Cardiac muscle cell (in vitro differentiated cells and primary cell): ENCODE measurements around the gene ALK. TPM values are rescaled to one million over a fixed set of nuclear protein-coding genes. Genes with fewer than 3 reads are reported as not detected.
A peak's percentile ranks its signal among the peaks of the same experiment; 100 is the strongest.

Experiments used
- DNase-seq, 2 donors: peaks; one replicate each; pipeline versions ENCODE4 v3.0.0 to v3.0.0-alpha.2; 2010 to 2017; ENCODE audit warnings: low read depth in 1 of 2, low spot score in 1 of 2
- H3K27ac ChIP-seq: fragments of 200-600 bp; sonication (generic); 2 replicates; pipeline ENCODE4 v1.5.1; 2016
- H3K27me3 ChIP-seq: fragments of 200-600 bp; sonication (generic); 2 replicates; pipeline ENCODE4 v1.6.0; 2016; ENCODE audit warnings: control low read depth
- H3K36me3 ChIP-seq: fragments of 200-600 bp; sonication (generic); 2 replicates; pipeline ENCODE4 v1.5.1; 2016; ENCODE audit warnings: control low read depth
- H3K4me1 ChIP-seq: fragments of 200-600 bp; sonication (generic); 2 replicates; pipeline ENCODE4 v1.8.1; 2017; ENCODE audit warnings: low read depth, mild to moderate bottlenecking, mixed run types
- H3K4me3 ChIP-seq: fragments of 200-600 bp; sonication (generic); 2 replicates; pipeline ENCODE4 v1.5.1; 2016; ENCODE audit warnings: mild to moderate bottlenecking
- H3K9me3 ChIP-seq: fragments of 200-600 bp; sonication (generic); 2 replicates; pipeline ENCODE4 v1.5.1; 2017; ENCODE audit warnings: low read depth, mild to moderate bottlenecking, control low read depth
- polyA plus RNA-seq: library from polyadenylated mRNA; unstranded; fragments of >200 nt; fragmentation: Nextera tagmentation; extraction: Ambion mirVana; gene quantifications from 2 replicates; pipeline ENCODE4 v1.2.1, GENCODE V29; 2016
- total RNA-seq: library from RNA; depleted of rRNA; stranded (reverse); fragments of >200 nt; gene quantifications from 2 replicates; pipeline ENCODE4 v1.2.3, GENCODE V29; 2016
- TF ChIP-seq, protein P1 (sequence below): IDR thresholded peaks from 2 replicates; pipeline ENCODE4 v1.5.1; 2012; ENCODE audit warnings: low read depth, mild to moderate bottlenecking, low read length

Gene ALK
- total and polyA plus RNA-seq, 2 experiments from 2014 or later, result 1.8 to 4.3 TPM

DNA sequence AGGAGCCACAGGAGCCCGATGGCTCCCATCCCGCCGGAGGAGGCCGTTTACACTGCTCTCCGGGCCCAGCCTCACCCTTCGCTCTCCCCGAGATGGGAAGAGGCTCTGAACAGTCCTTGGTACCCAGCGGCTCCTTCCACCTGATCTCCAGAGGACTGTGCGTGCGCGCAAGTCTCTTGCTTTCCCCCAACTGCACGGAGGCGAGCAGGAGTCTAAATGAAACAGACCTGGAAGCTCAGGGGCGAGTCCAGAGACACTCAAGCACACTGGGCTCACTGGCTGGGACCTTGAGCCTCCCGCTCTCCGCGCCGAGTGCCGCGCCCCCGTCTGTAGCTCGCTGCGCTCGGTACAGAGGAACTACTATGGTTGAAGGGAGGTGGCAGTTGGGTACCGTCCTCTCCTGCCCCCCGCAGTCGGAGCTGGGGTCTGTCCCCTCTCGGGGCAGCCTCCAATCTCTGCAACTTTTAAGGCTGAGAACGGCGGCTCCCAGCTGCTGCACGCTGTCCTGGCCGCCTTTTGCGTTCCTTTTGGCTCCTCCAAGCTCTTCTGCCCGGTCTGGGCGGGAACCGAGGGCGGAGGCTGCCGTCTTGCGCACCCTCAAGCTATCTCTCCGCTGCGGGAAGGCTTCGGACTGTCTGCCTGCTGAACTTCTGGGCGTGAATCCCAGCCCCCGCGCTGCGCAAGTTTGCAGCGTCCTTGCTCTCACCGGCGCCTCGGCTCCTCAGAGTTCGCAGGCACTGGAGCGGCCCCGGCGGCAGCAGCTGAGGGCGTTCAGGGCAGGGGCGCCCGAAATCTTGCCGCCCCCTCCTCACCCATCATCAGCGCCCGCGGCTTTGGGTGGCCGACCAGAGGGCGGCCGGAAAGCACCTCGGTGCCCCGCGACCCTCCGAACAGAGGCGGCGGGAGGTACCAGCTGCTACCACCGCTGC is 491 bp downstream of the ALK start:
- Histone ChIP-seq H3K4me3 (peak overlapping the region; percentile 32), H3K4me1 (peaks cover 12% of the 10 kb centered on the region), H3K27me3 (peaks cover 55% of the 10 kb centered on the region), H3K9me3 (no peaks in the 10 kb centered on the region), H3K27ac (no peak overlapping the region), H3K36me3 (no peaks in the 10 kb centered on the region)
- TF ChIP-seq, protein P1, sequence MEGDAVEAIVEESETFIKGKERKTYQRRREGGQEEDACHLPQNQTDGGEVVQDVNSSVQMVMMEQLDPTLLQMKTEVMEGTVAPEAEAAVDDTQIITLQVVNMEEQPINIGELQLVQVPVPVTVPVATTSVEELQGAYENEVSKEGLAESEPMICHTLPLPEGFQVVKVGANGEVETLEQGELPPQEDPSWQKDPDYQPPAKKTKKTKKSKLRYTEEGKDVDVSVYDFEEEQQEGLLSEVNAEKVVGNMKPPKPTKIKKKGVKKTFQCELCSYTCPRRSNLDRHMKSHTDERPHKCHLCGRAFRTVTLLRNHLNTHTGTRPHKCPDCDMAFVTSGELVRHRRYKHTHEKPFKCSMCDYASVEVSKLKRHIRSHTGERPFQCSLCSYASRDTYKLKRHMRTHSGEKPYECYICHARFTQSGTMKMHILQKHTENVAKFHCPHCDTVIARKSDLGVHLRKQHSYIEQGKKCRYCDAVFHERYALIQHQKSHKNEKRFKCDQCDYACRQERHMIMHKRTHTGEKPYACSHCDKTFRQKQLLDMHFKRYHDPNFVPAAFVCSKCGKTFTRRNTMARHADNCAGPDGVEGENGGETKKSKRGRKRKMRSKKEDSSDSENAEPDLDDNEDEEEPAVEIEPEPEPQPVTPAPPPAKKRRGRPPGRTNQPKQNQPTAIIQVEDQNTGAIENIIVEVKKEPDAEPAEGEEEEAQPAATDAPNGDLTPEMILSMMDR, result no peak
- DNase-seq, result peak; percentile 19 to 23

DNA sequence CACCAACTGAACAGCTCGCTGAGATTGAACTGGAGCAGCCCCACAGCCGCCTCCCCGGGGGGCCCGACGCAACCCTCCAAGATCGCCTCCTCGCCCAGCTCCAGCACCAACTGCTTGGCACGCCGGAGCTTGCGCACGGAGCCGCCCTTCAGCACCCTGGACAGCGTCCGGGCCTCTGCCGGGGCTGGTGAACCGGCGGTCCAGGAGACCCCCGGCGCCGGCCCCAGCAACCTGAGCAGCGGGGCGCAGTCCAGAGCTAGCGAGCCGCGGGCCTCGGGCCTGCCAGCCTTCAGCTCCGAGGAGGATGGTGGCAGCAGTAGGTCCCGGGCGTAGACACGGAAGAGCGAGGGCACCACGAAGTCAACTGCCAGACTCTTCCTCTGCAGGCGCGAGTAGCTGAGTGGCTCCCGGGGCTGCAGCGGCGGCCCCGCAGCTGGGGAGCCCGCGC is 1.2 kb downstream of the ALK start:
- H3K4me1 ChIP-seq, result peaks cover 12% of the 10 kb centered on the region
- H3K27ac ChIP-seq, result no peak overlapping the region
- TF ChIP-seq, protein P1, result no peak
- H3K36me3 ChIP-seq, result no peaks in the 10 kb centered on the region
- peak overlapping the region; percentile 32 for H3K4me3 ChIP-seq
- peaks cover 62% of the 10 kb centered on the region for H3K27me3 ChIP-seq
- H3K9me3 ChIP-seq, result no peaks in the 10 kb centered on the region
- peak; percentile 45 to 93 for DNase-seq

DNA sequence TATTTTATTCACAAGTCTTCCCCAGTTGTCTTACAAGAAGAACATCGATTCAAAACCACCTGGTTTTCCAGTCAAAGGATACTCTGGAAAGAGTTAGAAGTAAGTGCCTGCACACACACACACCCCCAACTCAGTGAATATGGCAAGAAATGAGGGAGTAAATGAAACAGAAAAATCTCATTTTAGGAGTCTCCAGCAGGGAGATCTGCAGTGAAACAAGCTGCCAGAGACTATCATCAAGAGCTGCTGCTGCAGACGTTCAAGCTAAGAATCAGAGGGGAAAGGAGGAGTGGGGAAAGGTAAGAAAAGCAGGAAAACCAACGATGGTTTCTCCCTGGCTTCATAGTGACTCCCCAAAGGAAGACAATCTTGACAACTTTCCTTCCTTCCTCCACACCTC is 2.4 kb downstream of the ALK start:
- no peak for DNase-seq
- Histone ChIP-seq H3K9me3 (no peaks in the 10 kb centered on the region), H3K4me1 (peaks cover 12% of the 10 kb centered on the region), H3K4me3 (no peak overlapping the region), H3K27ac (no peak overlapping the region), H3K36me3 (no peaks in the 10 kb centered on the region), H3K27me3 (peaks cover 74% of the 10 kb centered on the region)
- TF ChIP-seq, protein P1, result no peak

DNA sequence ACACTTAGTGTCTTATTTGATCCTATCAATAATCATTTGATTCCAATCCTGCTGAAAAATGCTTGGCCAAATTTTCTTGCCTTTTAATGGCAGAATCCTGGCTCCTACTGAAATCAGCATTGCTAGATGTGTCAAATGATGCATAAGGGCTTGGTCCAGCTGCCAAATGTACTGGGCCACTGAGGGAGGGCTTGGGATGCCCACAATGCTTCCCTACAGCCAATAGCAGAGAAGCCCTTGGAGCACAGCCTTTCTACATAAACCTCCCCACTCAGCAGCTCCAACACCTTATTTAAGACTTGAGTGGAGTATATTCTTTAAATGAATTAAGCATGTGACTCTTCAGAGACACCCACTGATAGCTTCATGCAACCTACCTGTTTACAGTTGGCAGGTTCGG is 3.6 kb downstream of the ALK start:
- TF ChIP-seq, protein P1, result no peak
- Histone ChIP-seq H3K36me3 (no peaks in the 10 kb centered on the region), H3K4me3 (no peak overlapping the region), H3K4me1 (peaks cover 10% of the 10 kb centered on the region), H3K9me3 (no peaks in the 10 kb centered on the region), H3K27me3 (peaks cover 86% of the 10 kb centered on the region), H3K27ac (no peak overlapping the region)
- DNase-seq, result no peak

DNA sequence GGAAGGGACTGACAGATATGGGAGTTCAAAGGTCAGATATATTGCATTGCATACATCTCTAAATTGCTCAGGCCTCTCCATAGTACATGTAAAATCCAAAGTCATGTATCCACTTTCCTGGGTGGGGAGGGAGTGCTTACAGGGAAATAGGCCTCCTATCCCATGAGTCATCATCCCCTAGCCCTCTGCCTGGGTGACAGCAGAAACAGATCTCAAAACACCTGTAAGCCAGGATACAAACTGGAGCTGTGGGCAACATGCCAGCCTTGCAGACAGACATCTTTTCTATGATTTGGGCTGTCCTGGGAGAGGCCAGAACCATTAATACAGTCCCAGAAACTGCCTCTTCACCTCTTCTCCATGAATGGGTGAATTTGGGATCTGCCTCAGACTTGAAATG is 4.8 kb downstream of the ALK start:
- Histone ChIP-seq H3K36me3 (no peaks in the 10 kb centered on the region), H3K4me3 (no peak overlapping the region), H3K4me1 (peaks cover 3% of the 10 kb centered on the region), H3K27me3 (peaks cover 88% of the 10 kb centered on the region), H3K9me3 (no peaks in the 10 kb centered on the region), H3K27ac (no peak overlapping the region)
- TF ChIP-seq, protein P1, result no peak
- DNase-seq, result no peak
